GM21723 (cell line): ENCODE data around the gene ATP2B1.
A peak's percentile ranks its signal among the peaks of the same experiment; 100 is the strongest.
"Not testable (repeated sequence)": the region's sequence is repeated elsewhere in the genome, so short reads cannot be mapped to it uniquely, and the experiment has no call there.

Experiments used
- ATAC-seq: cut with Tn5 transposase; IDR thresholded peaks from one replicate; pipeline ENCODE4 v1.9.1; 2021; ENCODE audit warnings: mild to moderate bottlenecking, moderate library complexity; ENCODE audit not compliant: unreplicated experiment

ATP2B1 gene

DNA sequence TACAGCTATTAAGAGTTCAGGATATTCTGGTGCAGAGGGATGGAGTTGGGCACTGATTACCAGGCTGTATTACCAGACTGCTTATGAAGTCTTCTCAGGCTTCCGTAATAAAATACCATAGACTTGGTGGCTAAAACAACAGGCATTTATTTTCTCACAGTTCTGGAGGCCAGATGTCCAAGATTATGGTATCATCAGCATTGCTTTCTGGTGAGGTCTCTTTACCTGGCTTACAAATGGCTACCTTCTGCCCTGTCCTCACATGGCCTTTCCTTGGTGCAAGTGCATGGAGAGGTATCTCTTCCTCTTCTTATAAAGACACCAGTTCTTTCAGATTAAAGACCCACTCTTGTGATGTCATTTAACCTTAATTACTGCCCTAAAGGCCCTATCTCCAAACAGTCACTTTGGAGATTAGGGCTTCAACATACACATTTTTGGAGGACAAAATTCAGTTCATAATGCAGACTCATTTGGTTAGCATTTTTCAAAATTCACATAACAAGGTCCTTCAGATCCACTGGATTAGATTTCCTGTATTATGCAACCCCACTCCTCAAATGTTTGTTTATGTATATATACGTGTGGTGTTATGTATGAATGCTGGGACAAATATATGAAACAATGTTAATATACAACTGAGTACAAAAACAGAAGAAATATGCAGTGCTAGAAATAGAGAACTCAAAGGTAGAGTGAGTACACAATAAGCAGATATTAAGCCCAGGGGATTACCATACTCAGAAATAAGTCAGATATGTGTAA lies 9.3 kb upstream of the ATP2B1 start:
- ATAC-seq: no peak

DNA sequence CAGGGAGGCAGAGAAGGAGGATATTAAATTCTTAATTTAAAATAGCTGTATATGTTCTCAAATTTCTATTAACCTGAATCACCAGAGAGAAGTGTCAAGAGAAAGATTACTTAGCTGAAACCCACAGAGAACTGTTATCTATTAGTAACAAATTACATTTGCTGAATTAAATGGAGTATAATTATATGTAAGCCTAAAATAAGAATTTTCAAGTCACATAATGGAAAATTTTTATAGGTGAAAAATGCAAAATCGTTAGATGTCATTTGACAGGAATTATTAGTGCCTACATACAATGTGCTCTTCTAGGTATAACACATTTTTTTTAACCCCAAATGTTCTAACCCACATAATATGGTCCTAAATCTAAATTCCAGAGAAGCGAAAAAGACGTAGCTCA lies 4.1 kb upstream of the ATP2B1 start:
- ATAC-seq: no peak

DNA sequence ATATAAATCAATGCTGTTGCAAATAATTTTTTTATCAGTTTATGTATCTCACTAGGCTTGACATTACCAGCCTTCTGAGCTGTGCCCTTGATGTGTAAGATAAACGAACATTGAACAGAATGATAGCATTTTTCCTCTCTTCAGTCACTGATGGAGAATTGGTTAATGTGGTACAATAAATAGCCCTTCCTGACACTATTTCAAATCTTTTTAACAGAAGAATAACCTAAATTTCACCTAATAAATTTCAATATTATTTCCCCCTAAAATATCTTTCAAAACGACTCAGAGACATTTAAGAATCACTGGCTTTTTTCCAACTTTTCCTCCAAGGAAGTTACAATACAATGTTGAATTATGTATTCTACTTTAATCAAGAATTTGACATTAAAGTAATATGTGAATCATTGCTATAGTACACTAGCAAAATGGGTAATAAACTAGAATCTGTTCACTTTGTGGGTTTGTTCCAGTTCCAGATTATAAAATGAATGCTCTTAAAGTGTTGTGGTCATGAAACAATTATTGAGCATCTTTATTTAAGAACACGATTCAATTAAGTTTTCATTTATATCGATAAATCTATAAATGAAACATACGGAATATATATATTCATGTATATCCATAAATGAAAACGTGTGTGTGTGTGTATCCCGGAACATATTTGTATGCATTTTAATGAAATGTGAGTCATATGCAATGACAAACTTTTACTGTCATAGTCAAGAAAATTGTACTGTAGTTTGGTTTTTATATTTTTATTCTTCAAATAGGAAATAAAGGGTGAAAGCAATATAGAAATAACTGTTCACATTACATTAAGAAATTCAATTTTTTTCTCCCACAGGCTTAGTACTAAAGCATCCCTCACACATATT lies 2.5 kb upstream of the ATP2B1 start:
- no peak for ATAC-seq

DNA sequence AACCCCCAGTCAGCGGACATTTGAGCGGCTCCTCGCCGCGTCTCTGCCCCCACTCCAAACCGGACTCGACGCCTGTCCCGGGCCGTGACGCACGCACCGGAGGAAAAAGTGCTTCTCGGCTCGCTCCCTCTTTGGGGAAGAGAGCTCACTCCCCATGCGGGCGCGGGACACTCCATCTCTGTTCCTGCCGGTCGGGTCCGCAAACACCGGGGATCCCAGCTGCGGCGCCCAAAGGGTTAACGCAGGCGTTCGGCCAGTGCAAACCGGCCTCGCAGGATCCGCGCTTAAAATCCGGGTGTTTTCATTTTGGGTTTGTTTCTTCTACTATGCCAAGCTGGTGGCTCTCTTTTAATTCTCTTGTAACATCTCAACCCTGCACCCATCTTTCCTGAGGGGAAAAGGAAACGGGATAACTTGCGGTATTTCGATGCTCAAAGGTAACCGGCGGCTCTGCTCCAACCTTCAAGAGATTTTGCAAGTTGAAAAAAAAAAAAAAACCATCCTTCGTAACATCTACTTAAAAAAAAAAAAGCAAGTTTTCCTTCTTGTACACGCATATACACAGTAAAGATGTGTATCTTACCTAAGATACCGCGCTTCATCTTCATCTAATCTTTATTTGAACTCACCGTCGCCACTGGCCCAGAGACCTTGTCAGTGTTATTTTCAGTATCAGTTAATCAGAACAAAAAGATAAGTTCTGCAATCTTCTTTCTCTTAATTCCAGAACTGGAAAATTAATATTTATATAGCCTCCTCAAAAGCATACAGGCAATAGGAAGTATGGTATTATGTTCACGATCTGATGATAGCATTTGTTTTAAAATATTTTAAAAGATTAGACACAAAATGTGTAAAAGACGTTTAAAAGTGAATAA lies 1.6 kb upstream of the ATP2B1 start:
- ATAC-seq: peak; percentile 0

DNA sequence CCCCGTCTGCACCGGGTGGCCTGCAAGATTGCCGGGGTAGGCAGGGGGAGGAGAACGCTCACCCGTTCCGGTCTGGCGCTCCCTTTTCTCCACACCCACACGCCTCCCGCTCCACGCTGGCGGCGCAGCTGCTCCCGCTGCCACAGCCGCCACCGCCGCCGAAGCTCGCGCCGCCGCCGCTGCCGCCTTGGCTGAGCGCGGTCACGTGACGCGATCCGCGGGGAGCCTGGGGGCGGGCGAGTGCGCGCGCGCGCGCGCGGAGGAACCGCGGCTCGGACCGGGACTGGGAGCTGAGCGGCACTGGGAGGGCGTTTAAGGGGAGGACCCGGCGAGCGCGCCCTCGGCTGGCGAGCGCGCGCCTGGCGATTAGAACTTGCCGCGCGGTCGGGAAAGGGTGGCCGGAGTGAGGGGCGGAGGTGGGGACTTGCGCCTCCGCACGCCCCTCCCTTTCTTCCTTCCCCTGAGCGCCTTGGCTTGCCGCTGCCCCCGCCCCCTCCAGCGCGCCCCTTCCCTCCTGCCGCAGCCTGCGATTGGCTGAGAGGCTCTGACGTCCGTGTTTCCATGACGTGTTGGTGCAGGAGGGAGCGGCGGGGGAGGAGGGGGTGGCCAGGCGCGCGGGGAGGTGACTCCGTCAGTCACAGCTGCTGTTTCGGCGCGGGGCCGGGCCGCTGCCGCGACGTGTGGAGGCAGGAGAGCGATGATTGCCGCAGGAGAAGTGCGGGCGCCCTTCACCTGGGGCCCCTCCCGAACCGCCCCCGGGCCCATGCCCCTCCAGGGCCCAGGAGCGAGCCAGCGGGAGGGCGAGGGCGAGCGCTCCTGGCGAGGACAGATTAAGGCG lies 738 bp upstream of the ATP2B1 start:
- ATAC-seq: peak; percentile 65

DNA sequence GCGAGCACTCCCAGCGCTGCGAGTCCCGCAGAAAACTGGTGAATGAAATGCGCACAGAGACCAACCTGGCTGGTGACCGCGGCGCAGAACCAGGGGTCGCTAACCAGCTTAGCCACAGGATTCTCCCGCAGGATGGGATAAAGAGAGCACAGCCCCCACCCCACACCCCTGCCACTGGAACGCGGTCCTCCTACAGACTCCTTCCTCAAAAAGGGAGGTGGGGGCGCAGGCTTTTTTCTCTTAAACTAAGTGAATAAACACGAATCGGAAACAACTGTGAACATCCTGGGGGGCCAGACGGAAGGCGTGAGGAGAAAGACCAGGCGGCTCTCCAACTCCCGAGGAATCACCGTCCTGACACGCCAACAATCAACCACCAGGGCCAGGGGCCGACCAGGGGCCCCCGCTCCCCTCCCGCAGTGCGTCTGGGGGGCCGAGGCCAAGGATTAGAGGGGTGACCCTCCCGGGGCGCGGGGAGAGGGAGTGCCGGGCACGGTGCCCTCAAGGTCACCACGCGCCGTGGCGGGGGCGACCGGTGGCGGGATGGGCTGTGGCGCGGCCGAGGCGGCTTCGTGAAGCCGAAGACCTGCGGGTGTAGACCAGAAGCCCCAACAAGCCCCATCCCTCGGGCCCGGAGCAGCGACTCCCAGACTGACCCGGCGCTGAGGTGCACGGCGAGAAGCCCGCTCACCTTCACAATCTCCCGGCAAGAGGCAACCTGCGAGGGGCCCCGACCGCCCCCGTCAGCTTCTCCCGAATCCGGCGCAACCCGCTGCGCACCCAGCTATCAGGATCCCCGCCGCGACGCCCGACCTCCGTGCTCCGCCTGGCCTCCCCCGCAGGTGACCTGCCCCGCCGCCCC lies 704 bp downstream of the ATP2B1 start:
- peak; percentile 3 for ATAC-seq

DNA sequence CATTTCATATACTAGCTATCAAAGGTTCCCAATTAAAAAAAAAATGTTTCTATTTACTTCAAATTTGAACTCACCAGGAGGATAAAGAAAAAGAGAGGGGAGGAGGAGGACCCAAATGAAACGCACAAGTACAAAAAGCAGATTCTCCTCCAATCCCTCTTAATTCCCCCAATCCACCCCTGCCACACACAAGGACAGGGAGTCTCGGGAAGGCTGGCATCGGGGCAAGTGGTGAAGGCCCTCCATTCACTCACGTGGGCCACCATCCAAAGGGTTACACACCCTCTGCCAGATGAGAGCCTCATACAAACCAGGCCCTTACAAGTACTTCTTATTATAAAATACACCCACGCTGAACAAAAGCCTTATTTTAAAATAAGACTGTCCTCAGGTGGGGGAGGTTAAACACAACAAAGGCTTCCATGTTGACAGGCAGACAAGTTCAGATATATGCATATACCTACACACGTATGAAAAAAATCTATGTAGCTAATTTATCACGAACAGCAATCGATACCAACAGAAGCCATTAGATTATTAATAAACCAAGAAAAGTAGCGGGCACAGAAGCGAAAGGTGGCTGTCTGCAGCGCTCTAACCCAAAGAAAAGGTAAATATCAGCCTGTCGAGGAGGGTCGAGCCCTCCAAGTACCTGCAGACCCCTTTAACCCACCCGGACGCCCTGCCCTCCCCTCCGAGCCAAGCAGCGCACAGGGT lies 1.5 kb downstream of the ATP2B1 start:
- ATAC-seq: no peak

DNA sequence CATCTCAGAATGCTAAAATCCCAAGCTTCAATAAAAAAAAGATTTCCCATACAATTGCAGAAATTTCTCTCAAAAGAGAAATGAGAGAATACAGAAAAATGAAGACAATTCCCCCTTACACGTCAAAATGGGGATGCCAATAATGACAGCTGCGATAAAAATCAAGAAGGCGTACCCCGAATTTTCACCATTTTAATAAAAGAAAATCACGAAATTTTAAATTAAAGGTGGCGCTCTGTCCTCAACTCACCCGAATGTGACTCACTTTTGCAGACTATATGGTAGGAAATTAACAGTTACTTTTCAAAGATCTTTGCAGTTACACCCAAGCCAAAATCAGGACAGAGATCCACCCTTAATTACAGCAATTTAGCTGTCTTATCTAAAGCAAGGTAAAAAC lies 2.1 kb downstream of the ATP2B1 start:
- ATAC-seq: no peak

DNA sequence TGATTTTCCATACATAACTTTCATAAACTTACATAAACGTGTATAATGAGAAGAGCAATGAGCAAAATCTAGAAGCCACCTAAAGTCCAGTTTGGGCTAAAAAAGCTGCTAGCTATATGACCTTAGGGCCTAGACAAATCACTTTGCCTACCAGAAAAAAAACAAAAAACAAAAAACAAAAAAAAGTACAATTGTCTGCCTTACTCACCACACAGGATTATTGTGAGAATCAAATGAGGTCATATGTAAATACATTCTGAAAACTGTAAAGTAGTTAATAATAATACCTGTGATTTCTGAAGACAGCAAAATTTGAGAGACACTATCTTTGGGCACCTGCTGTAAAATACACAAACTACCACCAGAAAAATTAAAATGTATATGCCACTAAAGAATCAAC lies 4.2 kb downstream of the ATP2B1 start:
- no peak for ATAC-seq

DNA sequence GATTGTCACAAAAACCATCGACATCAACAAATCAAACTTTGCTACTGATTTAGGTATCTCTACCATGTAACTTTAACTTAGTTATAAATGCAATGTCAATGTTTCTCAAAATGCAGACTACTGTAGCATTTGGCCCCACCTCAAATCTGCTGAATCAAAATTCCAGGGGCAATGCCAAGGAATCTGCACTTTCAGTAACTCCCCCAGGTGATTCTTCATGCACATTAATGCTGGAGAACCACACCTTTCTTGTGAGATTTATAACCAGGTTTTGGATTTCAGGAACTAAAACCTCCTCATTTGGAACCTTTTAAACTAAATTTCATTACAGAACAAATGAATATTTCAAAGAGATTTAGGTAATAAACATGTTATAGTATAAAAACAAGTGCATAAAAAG lies 4.9 kb downstream of the ATP2B1 start:
- no peak for ATAC-seq

DNA sequence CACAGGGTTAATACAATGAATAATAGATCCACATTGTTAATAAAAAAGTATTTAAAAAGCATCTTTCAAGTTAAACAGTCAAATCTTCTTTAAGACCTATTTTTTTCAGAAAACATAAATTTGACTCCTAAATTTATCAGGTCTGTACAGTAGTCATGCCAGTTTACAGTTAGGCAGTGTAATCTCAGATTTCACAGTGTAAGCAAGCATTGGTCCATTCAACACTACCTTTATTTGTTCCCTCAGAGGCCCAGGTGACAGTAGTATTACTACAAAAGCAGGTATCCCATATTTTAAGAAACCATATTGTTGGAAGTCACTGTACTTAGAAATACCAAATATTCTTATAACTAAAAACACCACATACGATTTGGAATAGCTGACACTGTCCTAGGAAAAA lies 6.1 kb downstream of the ATP2B1 start:
- ATAC-seq: no peak

DNA sequence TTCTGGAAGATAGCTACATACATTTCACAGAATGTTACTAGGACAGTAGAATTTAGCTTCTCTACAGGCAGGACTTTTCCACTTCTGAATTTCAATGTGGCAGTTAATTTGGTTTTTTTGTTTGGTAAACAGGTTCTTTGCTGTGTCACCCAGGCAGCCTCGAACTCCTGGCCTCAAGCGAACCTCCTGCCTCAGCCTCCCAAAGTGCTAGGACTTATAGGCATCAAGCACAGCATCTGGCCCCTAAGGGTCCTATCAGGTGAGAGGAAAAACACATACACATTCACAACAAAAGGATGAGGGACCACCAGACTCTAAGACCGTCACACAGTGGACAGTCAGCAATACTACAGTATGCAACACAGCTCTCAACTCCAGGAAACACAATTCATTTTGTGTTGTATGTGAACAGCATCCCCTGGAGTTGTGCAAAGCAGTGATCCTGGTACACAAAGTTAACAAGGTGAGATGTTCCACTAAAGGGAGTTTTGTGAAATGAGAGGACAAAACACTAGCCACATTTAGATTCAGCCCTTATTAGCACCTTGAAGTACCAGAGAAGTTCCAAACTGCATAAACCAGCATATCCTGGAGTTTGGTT lies 6.9 kb downstream of the ATP2B1 start:
- no peak for ATAC-seq

DNA sequence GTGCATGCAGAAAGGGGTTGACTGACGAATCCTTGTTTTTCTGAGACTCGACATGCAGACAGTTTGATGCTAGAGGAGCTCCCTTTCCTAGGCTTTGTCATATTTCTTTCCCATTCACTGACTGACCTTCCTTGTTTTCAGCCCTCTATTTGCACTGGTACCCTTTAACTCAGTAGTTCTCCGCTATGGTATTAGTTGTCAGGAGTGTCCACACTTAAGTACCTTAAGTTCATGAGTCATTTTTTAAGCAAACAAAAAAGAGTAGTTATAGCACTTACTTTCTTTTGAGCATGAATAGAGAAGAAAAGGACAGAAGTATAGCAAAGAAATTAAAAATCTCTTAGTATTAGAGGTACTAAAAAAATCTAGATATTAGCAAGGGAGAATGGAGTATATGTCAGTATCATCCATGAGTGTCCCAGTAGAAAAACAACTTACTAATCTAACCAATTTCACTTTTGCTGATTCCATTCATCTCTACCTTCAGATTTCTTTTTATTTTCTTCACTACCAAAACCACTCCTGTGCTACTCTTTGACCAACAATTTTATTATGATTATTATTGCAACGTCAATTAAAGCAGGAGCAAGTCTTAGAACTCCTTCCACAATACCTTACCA lies 8.3 kb downstream of the ATP2B1 start:
- no peak for ATAC-seq

DNA sequence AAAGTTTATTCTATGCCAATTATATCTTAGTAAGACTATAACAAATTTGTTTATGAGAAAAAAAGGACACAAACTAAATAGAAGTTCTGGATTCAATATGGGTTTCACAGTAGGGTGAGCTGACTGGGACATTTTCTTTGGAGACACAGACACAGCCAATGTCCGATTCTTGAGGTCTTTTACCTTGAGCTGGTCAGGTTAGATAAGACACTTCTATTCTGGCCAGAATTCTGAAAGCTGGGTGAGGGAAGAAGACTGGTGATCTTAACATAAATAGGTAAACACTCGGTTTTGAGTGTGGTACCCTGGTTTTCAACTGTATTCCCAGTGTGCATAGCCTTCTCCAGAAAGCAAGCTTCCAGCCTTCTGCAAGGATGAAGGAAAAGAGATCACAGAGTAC lies 10.0 kb downstream of the ATP2B1 start:
- ATAC-seq: no peak

DNA sequence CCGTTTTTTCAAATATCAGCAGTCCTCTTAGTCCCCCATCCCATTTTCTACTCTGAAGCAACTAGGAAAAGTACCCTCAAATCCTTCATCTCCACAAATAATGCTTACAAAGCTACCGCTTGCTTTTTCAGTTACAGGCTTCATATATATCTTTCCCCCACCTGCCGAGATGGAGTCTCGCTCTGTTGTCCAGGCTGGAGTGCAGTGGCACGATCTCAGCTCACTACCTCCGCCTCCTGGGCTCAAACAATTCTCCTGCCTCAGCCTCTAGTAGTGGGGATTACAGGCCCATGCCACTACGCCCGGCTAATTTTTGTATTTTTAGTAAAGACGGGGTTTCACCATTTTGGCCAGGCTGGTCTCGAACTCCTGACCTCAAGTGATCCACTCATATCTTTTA lies 10.9 kb downstream of the ATP2B1 start:
- not testable (repeated sequence) for ATAC-seq

DNA sequence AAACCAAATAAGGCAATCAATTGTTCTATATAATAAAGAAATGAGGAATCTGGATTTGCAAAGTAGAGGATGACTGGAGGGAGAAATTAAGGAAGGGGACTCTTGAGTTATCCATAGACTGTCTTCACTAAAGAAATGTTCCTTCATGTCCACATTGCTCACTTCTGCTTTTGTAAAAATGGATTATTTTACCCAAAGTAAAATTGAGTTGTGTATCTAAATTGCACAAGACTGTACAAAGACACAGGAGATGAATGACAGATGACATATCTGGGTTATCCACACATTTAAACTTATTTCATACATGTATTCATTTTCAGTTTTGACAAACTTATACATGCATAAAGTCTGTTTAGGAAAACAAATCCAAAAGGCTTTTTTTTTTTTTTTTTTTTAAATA lies 11.3 kb downstream of the ATP2B1 start:
- no peak for ATAC-seq

DNA sequence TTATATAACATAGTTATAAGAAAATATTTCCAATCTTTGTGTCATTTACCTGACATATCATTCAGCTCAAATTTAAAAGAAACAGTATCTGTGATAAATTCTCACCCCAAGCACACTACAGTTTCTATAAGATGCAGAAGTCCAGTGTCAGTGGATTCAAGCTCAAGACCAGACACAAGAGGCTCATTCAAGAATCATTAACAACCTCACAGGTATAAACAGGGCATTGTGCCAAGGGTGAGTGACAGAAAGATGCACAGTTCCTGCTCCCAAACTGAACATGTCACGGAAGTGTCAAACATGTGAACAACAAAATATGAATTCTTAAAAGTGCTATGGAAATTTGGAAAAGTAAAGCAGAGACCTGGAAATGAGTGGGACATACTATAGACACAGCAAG lies 12.8 kb downstream of the ATP2B1 start:
- ATAC-seq: no peak

DNA sequence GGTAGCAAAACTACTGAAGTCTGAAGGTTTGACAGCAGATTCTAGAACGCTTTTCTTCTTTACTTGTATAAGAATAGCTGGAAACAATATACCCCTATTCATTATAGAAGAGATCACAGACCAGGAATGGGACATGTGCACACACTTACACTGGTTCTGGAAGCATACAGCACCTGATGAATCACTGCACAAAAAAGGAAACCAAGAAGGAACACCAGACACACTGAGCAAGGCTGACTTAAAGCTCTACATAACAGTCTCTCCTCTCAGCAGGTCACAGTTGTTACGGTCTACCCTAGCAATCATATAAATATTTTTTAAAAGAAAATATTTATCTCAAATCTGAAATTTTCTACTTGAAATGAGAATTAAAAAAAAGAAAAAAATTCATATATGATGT lies 13.5 kb downstream of the ATP2B1 start:
- no peak for ATAC-seq
